Fibroblast of skin of right biceps (primary cell): Measurements from ENCODE around the gene VPS11.
"Not testable (repeated sequence)": the region's sequence is repeated elsewhere in the genome, so short reads cannot be mapped to it uniquely, and the experiment has no call there.

Source experiments
- DNase-seq: peaks from one replicate; pipeline ENCODE4 v3.0.0-alpha.2; 2013

Gene VPS11

GRCh38 chr11:119067371-119068222 is at the start of gene VPS11:
TSS of gene VPS11 (plus strand) at chr11:119067818. CDS start at chr11:119067824, 6 bp downstream.
- peak; percentile 96 for DNase-seq

- DNase-seq = peak; percentile 96
Measured at GRCh38 chr11:119018074-119018938, 49.3 kb upstream of the VPS11 start, which contains the start of the genes RPS25 and TRAPPC4. TSS of gene RPS25 (minus strand) at chr11:119018343. CDS start at chr11:119018284, 59 bp downstream. TSS of gene TRAPPC4 (plus strand) at chr11:119018766. CDS start at chr11:119018796, 30 bp downstream.

DNA sequence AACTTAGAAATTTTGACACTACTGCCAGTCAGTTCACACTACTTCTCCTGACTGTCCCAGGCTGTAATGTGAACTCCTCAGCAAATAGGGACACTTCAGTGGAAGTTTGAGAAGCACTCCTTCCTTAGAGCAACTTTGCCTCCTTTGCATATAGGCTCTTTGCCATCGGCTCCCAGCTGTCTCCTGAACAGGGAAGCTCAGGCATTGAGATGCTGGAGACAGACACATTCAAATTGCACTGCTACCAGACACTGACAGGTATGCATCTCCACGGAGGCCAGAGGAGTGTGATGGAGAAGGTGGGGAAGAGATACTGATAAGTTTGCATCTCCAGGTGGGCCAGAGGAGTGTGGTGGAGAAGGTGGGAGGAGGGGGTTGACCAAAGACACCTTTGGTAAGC is 47.6 kb upstream of the VPS11 start:
- DNase-seq = no peak

DNA sequence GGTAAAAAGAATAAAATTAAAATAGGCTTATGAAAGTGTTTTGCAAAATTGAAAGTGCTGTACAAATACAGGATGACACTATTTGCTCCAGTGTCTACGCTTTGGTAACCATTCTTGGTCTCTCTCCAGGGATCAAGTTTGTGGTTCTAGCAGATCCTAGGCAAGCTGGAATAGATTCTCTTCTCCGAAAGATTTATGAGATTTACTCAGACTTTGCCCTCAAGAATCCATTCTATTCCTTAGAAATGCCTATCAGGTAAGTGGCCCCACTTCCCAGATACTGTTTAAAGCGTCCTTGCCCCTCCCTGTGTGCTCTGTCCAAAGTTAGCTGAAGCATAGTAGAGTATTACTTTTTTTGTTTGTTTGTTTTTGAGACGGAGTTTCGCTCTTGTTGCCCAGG is 46.0 kb upstream of the VPS11 start:
- DNase-seq = no peak

DNA sequence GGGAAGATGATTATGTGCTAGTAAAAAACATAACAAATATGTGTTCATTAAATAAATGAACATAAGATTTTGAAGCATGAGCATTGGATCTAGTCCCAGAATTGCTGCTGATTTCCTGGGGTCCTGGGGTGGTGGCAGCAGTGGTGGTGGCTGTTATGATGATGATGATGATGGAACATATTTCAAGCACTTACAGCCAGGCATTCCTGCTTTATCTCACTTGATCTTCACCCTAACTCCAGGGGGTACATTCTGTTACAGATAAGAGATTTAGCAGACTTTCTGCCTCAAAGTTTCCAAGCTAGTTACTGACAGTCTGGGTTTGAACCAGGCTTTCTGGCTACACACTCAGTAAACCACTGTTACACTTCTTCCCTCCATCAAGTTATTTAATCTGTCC is 43.9 kb upstream of the VPS11 start:
- peak; percentile 37 for DNase-seq

- no peak for DNase-seq
Measured at GRCh38 chr11:119024430-119025098, 43.1 kb upstream of the VPS11 start.

- no peak for DNase-seq
Measured at GRCh38 chr11:119025099-119025473, 42.5 kb upstream of the VPS11 start.

GRCh38 chr11:119025541-119025940 is 42.1 kb upstream of the VPS11 start:
- DNase-seq = no peak

- DNase-seq = no peak
Measured at GRCh38 chr11:119025978-119026766, 41.4 kb upstream of the VPS11 start.

DNA sequence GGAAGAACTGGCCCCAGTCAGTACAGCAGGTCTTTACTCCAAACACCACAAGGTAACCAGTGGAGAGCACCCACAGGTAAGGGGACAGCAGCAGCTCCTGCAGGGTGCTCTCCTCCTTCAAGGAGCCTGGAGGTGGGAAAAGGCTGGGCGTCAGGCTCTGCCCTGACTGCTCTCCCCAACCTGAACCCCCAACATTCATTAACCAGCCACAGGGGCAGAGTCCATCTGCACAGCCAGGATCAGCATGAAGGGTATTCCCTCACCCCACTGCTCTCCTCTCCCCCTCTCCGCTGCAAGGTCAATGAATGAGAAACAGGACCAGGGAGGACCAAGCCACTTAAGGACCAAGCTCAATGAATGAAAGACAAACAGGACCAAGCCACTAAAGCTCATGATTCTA is 40.6 kb upstream of the VPS11 start:
- no peak for DNase-seq

GRCh38 chr11:119027561-119028345 is 39.9 kb upstream of the VPS11 start:
- no peak for DNase-seq

GRCh38 chr11:119028346-119029068 is 39.1 kb upstream of the VPS11 start:
- DNase-seq = no peak

DNA sequence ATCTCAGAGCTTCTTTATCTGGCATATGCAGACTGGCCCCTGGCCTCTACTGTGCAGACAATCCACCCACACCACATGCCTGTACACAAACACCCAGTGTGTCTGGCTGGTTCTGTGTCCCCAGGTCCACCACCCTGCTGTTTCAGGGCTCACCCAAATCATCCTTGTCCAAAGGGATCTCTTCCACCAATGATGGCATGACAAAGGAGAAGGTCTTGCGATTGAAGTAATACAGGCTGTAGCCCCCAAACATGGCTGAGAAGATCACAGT is 38.6 kb upstream of the VPS11 start:
- DNase-seq = no peak

DNA sequence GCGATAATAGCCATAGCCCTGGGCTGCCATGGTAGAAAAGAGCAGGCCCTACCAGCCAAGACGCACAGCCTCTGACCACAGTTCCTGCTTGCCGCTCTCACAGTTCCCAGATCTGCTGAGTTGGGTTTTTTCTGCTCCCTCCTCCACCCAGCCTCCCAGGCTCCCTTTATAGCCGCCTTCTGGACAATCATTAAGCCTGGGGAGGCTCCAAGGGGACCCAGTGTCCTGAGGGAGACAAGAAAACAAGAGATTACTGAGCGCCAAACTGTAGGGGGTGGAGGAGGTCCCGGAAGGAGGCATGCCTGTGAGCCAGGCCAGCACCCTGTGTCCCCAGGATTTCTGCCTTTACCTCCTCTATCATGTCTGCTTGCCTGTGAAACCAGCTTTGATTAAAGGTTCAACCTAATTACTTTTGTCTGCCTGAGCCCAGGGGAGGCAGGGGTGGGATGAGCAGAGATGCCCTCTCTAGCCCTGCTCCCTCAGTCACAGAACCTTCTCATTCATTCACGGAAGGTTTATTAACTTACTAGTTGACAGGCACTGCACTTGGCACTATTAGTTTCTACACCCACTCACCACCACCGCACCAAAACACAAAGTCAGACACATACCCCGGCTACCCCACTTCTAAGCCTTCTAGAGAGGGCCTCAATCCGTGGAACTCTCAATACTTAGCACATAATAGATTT is 38.1 kb upstream of the VPS11 start:
- no peak for DNase-seq

- DNase-seq = no peak
Measured at GRCh38 chr11:119030029-119030328, 37.6 kb upstream of the VPS11 start.

GRCh38 chr11:119030329-119031047 is 37.1 kb upstream of the VPS11 start, which contains the start of gene SLC37A4:
TSS of gene SLC37A4 (minus strand) at chr11:119030877.
- DNase-seq = peak; percentile 96

DNA sequence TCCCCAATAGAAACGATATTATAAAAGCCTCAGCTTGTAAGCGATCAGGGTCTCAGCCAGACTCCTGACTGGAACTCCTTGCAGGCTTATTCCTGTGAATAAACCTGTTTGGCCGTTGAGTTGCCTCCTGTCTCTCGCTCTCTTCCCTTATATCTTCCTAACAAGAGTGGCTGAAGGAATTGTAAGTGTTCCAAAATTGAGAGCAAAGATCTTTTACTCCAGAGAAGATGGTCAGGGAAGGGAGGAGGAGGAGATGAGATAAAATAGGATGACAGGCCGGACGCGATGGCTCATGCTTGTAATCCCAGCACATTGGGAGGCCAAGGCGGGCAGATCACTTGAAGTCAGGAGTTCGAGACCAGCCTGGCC is 35.7 kb upstream of the VPS11 start:
- no peak for DNase-seq

DNA sequence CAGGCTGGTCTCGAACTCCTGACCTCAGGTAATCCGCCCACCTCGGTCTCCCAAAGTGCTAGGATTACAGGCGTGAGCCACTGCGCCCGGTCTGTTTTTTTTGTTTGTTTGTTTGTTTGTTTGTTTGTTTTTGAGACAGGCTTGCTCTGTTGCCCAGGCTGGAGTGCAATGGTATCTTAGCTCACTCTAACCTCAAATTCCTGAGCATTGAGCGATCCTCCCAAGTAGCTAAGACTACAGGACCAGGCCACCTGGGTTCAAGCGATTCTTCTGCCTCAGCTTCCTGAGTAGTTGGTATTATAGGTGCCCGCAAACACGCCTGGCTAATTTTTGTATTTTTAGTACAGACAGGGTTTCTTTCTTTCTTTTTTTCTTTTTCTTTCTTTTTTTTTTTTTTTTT is 34.2 kb upstream of the VPS11 start:
- not testable (repeated sequence) for DNase-seq

DNA sequence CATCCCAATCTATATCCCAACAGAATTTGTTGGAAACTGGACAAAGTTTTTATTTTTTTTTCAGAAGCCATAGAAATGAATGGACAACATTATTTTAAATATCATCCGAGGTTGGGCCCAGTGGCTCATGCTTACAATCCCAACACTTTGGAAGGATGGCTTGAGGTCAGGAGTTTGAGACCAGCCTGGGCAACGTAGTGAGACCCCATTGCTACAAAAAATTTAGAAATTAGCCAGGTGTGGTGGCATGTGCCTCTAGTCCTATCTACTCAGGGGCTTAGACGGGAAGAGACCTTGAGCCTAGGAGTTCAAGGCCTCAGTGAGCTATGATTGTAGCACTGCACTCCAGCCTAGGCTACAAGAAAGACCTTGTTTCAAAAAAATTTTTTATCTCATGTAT is 32.8 kb upstream of the VPS11 start:
- no peak for DNase-seq

DNA sequence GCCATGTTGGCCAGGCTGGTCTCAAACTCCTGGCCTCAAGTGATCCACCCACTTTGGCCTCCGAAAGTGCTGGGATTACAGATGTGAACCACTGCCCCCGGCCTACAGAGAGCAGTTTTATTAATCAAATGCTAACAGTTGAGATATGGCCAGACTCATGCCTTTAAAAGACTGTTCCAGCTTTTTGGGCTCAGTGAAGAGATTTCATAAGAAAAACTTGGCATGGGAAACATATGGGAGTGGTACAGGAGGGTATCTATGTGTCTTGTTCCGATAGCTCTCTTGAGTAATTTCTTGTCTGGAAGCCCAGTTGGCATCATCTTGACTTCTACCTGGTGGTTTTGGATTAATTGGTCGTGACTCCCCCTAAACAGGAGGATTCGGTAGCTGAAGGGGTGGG is 28.7 kb upstream of the VPS11 start:
- DNase-seq = no peak
